Chondrocyte (in vitro differentiated cells): ENCODE data around the gene PTCHD1. TPM values are rescaled to one million over a fixed set of nuclear protein-coding genes. Genes with fewer than 3 reads are reported as not detected.

Experiments used
- DNase-seq: peaks from one replicate; pipeline ENCODE4 v3.0.0; 2021; ENCODE audit warnings: mixed read lengths, low spot score
- H3K27ac Mint-ChIP-seq: one replicate; pipeline ENCODE4 v1.8.0; 2021; ENCODE audit warnings: mild to moderate bottlenecking, moderate library complexity, mixed read lengths; ENCODE audit not compliant: unreplicated experiment
- H3K27me3 Mint-ChIP-seq: 2 replicates; pipeline ENCODE4 v1.8.0; 2021; ENCODE audit warnings: low read depth, mixed read lengths
- H3K36me3 Mint-ChIP-seq: 2 replicates; pipeline ENCODE4 v1.8.0; 2021; ENCODE audit warnings: low read depth, mixed read lengths
- H3K4me1 Mint-ChIP-seq: 2 replicates; pipeline ENCODE4 v1.8.0; 2021; ENCODE audit warnings: low read depth, mild to moderate bottlenecking, mixed read lengths
- H3K4me3 Mint-ChIP-seq: one replicate; pipeline ENCODE4 v1.8.0; 2021; ENCODE audit warnings: mild to moderate bottlenecking, moderate library complexity, mixed read lengths; ENCODE audit not compliant: unreplicated experiment
- H3K9me3 Mint-ChIP-seq: 2 replicates; pipeline ENCODE4 v1.8.0; 2021; ENCODE audit warnings: low read depth, mixed read lengths
- CTCF ChIP-seq: fragments of 200-600 bp; sonication (generic); IDR thresholded peaks from 2 replicates; pipeline ENCODE4 v1.5.0; 2021; ENCODE audit warnings: antibody characterized with exemption, mild to moderate bottlenecking, moderate library complexity
- total RNA-seq: library from RNA; stranded (reverse); gene quantifications from 3 replicates; pipeline ENCODE4 v1.2.1, GENCODE V29; 2021

The PTCHD1 gene
- total RNA-seq, 1 donor from 2014 or later: 0.82 TPM

GRCh38 chrX:23331701-23332100 lies 2.9 kb upstream of the PTCHD1 start:
- H3K4me3 Mint-ChIP-seq: peak overlapping the region; percentile 74

GRCh38 chrX:23332101-23332887 lies 2.4 kb upstream of the PTCHD1 start:
- Mint-ChIP-seq H3K27ac (peak overlapping the region; percentile 13), H3K4me1 (peaks cover 28% of the 10 kb centered on the region), H3K27me3 (peaks cover 62% of the 10 kb centered on the region), H3K9me3 (no peaks in the 10 kb centered on the region), H3K4me3 (peak overlapping the region; percentile 74), H3K36me3 (peaks cover 3% of the 10 kb centered on the region)
- no peak for DNase-seq
- no peak for TF ChIP-seq CTCF

More at GRCh38 chrX:23331701-23332100, 2.9 kb upstream of the PTCHD1 start:
- DNase-seq: no peak
- peaks cover 28% of the 10 kb centered on the region for H3K4me1 Mint-ChIP-seq
- peaks cover 64% of the 10 kb centered on the region for H3K27me3 Mint-ChIP-seq
- no peak for TF ChIP-seq CTCF
- H3K36me3 Mint-ChIP-seq: peaks cover 3% of the 10 kb centered on the region
- no peaks in the 10 kb centered on the region for H3K9me3 Mint-ChIP-seq
- no peak overlapping the region for H3K27ac Mint-ChIP-seq

GRCh38 chrX:23332888-23333821 lies 1.5 kb upstream of the PTCHD1 start:
- no peaks in the 10 kb centered on the region for H3K9me3 Mint-ChIP-seq
- H3K36me3 Mint-ChIP-seq: peaks cover 3% of the 10 kb centered on the region
- TF ChIP-seq CTCF: no peak
- H3K4me1 Mint-ChIP-seq: peaks cover 28% of the 10 kb centered on the region
- no peak overlapping the region for H3K27ac Mint-ChIP-seq
- no peak for DNase-seq
- H3K27me3 Mint-ChIP-seq: peaks cover 66% of the 10 kb centered on the region
- peak overlapping the region; percentile 74 for H3K4me3 Mint-ChIP-seq

GRCh38 chrX:23333842-23334520 lies 668 bp upstream of the PTCHD1 start:
- no peak for DNase-seq
- Mint-ChIP-seq H3K27me3 (peaks cover 60% of the 10 kb centered on the region), H3K4me1 (peaks cover 28% of the 10 kb centered on the region), H3K4me3 (peak overlapping the region; percentile 74), H3K27ac (no peak overlapping the region), H3K36me3 (peaks cover 3% of the 10 kb centered on the region), H3K9me3 (no peaks in the 10 kb centered on the region)
- TF ChIP-seq CTCF: no peak

- H3K27ac Mint-ChIP-seq: no peak overlapping the region
- no peak for DNase-seq
- H3K36me3 Mint-ChIP-seq: peaks cover 3% of the 10 kb centered on the region
- peaks cover 28% of the 10 kb centered on the region for H3K4me1 Mint-ChIP-seq
- no peak for TF ChIP-seq CTCF
- no peaks in the 10 kb centered on the region for H3K9me3 Mint-ChIP-seq
- H3K4me3 Mint-ChIP-seq: peak overlapping the region; percentile 75
- peaks cover 64% of the 10 kb centered on the region for H3K27me3 Mint-ChIP-seq
Observed at GRCh38 chrX:23334521-23334847, 165 bp upstream of the PTCHD1 start.
